Measurements from ENCODE around the gene CALML3.
A peak's percentile ranks its signal among the peaks of the same experiment; 100 is the strongest.

The CALML3 gene

DNA sequence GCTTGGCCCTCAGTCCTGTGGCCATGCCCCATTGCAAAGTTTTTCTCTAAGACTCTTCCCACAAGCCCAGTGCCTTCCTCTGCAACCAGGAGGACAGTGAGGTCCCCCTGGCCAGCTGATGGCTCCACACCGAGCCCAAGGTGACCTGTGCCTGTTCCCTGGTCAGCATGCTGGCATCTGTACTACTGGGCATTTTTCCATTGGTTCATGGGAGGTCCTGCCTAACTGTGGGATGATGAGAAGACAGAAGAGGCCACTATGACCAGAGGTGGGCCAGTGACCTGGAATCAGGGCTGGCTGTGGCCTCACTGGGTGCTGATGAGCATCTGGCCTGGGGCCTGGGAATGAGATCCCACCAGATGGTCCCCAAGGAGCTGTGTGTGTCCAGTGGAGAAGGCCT is 20.2 kb downstream of the CALML3 start:
- POLR2A ChIA-PET = interaction anchor here (1.0 kb wide), 1 partner anchor 99 kb away, joined by 3 read pairs; no protein-coding TSS in a partner anchor
- TF ChIP-seq, protein P1, sequence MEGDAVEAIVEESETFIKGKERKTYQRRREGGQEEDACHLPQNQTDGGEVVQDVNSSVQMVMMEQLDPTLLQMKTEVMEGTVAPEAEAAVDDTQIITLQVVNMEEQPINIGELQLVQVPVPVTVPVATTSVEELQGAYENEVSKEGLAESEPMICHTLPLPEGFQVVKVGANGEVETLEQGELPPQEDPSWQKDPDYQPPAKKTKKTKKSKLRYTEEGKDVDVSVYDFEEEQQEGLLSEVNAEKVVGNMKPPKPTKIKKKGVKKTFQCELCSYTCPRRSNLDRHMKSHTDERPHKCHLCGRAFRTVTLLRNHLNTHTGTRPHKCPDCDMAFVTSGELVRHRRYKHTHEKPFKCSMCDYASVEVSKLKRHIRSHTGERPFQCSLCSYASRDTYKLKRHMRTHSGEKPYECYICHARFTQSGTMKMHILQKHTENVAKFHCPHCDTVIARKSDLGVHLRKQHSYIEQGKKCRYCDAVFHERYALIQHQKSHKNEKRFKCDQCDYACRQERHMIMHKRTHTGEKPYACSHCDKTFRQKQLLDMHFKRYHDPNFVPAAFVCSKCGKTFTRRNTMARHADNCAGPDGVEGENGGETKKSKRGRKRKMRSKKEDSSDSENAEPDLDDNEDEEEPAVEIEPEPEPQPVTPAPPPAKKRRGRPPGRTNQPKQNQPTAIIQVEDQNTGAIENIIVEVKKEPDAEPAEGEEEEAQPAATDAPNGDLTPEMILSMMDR (IDR thresholded peaks at IDR 0.05; ENCODE audit: insufficient read depth, low read length, missing control alignments) = no peak
- CTCF ChIA-PET = interaction anchor here (0.7 kb wide), 1 partner anchor 100 kb away, joined by 3 read pairs; no protein-coding TSS in a partner anchor
- H3K4me3 ChIP-seq (ENCODE audit: low read depth, low read length) = no peak overlapping the region
- no peak for DNase-seq (ENCODE audit: low read depth, low spot score)

DNA sequence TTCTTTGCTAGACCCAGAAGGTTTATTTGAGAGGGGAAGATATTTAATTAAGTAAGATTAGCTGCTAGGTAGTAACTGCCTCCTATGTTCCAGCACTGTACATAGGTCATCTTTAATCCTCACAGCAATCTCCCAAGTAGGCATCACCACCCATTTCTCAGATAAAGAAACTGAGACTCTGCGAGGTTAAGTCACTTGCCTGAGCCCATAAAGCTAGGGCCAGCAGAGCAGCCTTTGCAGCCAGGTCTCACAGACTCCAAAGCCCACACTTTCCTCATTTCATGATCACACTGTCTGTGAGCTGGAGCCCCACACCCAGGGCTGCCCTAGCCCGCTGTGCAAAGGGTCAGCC is 20.6 kb downstream of the CALML3 start:
- DNase-seq (ENCODE audit: low read depth, low spot score) = no peak
- POLR2A ChIA-PET = interaction anchor here (1.0 kb wide), 1 partner anchor 99 kb away, joined by 3 read pairs; no protein-coding TSS in a partner anchor
- no peak overlapping the region for H3K4me3 ChIP-seq (ENCODE audit: low read depth, low read length)
- CTCF ChIA-PET = interaction anchor here (0.7 to 5.6 kb wide), 3 partner anchors 77 to 103 kb away, joined by 3 to 21 read pairs (median 3); no protein-coding TSS in a partner anchor
- TF ChIP-seq, protein P1 (IDR thresholded peaks at IDR 0.05; ENCODE audit: insufficient read depth, low read length, missing control alignments) = no peak

DNA sequence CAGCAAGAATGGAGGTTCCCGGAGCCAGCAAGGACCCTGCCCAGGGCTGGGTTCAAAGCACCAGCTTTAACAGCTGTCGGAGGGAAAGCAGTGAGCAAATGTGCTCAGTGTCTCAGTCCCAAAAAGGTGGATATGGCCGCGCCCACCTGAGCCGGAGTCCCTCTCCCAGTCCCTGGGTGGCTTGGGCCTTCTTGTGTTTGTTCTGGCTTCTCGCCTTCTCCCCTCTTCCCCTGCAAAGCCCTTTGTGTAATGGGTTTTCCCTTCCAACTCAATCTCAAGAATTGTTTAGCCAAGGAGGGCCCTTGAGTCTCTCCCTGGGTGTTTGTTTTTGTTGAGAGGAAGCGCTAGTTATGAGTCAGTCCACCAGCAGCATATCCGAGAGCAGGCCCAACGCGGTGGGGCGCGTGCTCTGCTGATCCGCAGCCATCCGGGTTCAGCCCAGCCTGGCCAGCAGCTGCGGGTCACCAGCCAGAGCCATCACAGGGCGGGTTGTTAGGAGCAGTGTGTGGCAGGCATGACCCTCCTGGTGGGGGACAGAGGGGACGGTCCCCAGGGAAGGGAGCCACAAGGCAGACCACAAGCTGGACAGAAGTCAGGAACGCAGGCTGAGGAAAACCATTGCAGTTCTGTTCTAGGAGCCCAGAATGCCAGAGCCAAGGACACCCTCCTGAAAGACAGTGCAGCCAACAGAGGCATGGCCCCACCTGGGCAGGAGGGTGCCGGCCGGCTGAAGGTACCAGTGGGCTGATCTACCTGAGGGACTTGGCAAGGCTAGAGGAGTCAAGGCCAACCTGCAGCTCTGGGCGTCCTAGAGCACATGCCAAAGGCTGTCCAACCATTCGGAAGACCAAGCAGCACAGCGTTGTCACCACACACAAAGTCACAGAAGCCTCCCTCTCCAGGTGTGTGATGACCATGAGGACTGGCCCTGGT is 21.3 kb downstream of the CALML3 start:
- TF ChIP-seq, protein P1 (IDR thresholded peaks at IDR 0.05; ENCODE audit: insufficient read depth, low read length, missing control alignments) = no peak
- no peak overlapping the region for H3K4me3 ChIP-seq (ENCODE audit: low read depth, low read length)
- POLR2A ChIA-PET = interaction anchor here (0.9 to 1.0 kb wide), 2 partner anchors 100 kb away, joined by 3 to 4 read pairs; no protein-coding TSS in a partner anchor
- CTCF ChIA-PET = interaction anchor here (0.7 to 5.6 kb wide), 6 partner anchors 11 to 104 kb away, joined by 3 to 21 read pairs (median 4); no protein-coding TSS in a partner anchor
- peak; percentile 65 for DNase-seq (ENCODE audit: low read depth, low spot score)

DNA sequence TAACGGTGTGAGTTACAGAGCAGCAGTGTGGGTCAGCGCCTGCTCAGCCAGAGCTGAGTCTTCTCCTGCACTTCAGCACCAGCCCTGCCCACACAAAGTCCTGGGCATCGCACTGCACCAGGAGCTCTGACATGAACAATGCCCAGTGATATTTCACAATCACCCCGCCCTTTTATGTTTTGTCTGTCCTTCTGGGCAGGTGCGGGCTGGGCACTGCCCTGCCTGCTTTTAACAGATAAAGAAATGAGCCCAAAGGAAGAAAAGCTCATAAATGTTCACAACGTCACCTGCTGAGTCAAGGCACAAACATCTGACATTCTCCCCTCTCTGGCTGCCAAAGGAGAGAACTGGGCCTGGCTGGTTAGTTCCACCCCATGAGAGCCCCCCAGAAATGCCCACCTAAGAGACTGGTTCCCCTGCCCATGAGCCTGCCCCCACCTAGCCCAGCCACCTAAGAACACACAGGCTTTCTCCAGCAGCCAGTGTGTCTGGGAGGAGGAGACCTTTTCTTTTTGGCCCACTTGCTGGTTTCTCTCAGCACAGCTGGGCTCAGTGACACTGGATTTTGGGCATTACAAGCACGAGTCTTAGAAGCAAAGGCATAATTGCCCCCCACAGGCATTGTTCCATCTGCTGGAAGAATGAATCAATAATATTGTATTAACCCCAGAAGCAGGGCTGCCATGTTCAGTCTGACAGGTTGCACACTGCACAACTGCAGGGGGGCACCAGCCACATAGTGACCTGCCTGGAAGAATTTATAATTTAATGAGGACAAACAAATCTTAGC is 22.3 kb downstream of the CALML3 start:
- CTCF ChIA-PET = interaction anchor here (0.9 to 5.6 kb wide), 4 partner anchors 10 to 76 kb away, joined by 3 to 21 read pairs (median 4); no protein-coding TSS in a partner anchor
- no peak for DNase-seq (ENCODE audit: low read depth, low spot score)
- TF ChIP-seq, protein P1 (IDR thresholded peaks at IDR 0.05; ENCODE audit: insufficient read depth, low read length, missing control alignments) = no peak
- no peak overlapping the region for H3K4me3 ChIP-seq (ENCODE audit: low read depth, low read length)
- POLR2A ChIA-PET = interaction anchor here (0.6 to 0.9 kb wide), 2 partner anchors 40 to 101 kb away, joined by 3 to 4 read pairs; no protein-coding TSS in a partner anchor

DNA sequence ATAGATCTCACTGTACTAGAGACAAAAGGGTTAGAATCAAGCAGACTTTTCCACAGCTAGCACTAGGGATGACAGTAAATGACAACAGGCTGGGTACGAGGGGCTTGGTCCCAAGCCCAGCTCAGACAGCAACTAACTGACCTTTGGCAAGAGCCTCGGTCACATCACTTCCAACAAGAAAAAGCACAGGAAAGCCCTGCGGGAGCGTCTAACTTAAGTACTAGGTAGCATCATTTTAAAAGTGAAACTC is 22.8 kb downstream of the CALML3 start:
- DNase-seq (ENCODE audit: low read depth, low spot score) = no peak
- TF ChIP-seq, protein P1 (IDR thresholded peaks at IDR 0.05; ENCODE audit: insufficient read depth, low read length, missing control alignments) = no peak
- ChIA-PET CTCF (interaction anchor here (1.0 to 5.6 kb wide), 3 partner anchors 9 to 86 kb away, joined by 3 to 21 read pairs (median 4); no protein-coding TSS in a partner anchor), POLR2A (interaction anchor here (0.9 kb wide), 1 partner anchor 100 kb away, joined by 3 read pairs; no protein-coding TSS in a partner anchor)
- H3K4me3 ChIP-seq (ENCODE audit: low read depth, low read length) = no peak overlapping the region
